ENCODE data around the gene SPATA13. TPM values are rescaled to one million over a fixed set of nuclear protein-coding genes. Genes with fewer than 3 reads are reported as not detected.
"Not testable (repeated sequence)": the region's sequence is repeated elsewhere in the genome, so short reads cannot be mapped to it uniquely, and the experiment has no call there.

The SPATA13 gene
- total RNA-seq: 11.4 and 12.1 TPM in 2 replicates

- no peak for TF ChIP-seq CTCF (conservative IDR thresholded peaks at IDR 0.05; ENCODE audit: low read depth, low read length)
- peak within 1 kb of the TSS; percentile 92 for H3K4me3 ChIP-seq (ENCODE audit: low read depth, low read length)
- peak; percentile 46 for DNase-seq (ENCODE audit: low read depth)
Observed at GRCh38 chr13:24160458-24161009, at the start of gene SPATA13. SPATA13 (plus strand) TSS chr13:24160720; CDS start chr13:24222930, 62,210 bp downstream.

- no peak overlapping the region for H3K4me3 ChIP-seq (ENCODE audit: low read depth, low read length)
- no peak for DNase-seq (ENCODE audit: low read depth)
- no peak for TF ChIP-seq CTCF (conservative IDR thresholded peaks at IDR 0.05; ENCODE audit: low read depth, low read length)
Observed at GRCh38 chr13:24112791-24113190, 47.7 kb upstream of the SPATA13 start.

GRCh38 chr13:24115671-24116070, 44.8 kb upstream of the SPATA13 start:
- DNase-seq (ENCODE audit: low read depth): no peak
- H3K4me3 ChIP-seq (ENCODE audit: low read depth, low read length): no peak overlapping the region
- TF ChIP-seq CTCF (conservative IDR thresholded peaks at IDR 0.05; ENCODE audit: low read depth, low read length): no peak

GRCh38 chr13:24116131-24116530, 44.4 kb upstream of the SPATA13 start:
- no peak for DNase-seq (ENCODE audit: low read depth)
- no peak overlapping the region for H3K4me3 ChIP-seq (ENCODE audit: low read depth, low read length)
- TF ChIP-seq CTCF (conservative IDR thresholded peaks at IDR 0.05; ENCODE audit: low read depth, low read length): no peak

- TF ChIP-seq CTCF (conservative IDR thresholded peaks at IDR 0.05; ENCODE audit: low read depth, low read length): no peak
- H3K4me3 ChIP-seq (ENCODE audit: low read depth, low read length): no peak overlapping the region
- DNase-seq (ENCODE audit: low read depth): no peak
Observed at GRCh38 chr13:24118576-24118975, 41.9 kb upstream of the SPATA13 start.

- no peak overlapping the region for H3K4me3 ChIP-seq (ENCODE audit: low read depth, low read length)
- DNase-seq (ENCODE audit: low read depth): no peak
- TF ChIP-seq CTCF (conservative IDR thresholded peaks at IDR 0.05; ENCODE audit: low read depth, low read length): no peak
Observed at GRCh38 chr13:24119626-24120508, 40.7 kb upstream of the SPATA13 start.

- not testable (repeated sequence) for H3K4me3 ChIP-seq (ENCODE audit: low read depth, low read length); DNase-seq (ENCODE audit: low read depth)
Observed at GRCh38 chr13:24122045-24122444, 38.5 kb upstream of the SPATA13 start.

Data from epithelial cell of proximal tubule (primary cell).